WTC11 (cell line): ENCODE data around the gene ZCCHC7. TPM values are rescaled to one million over a fixed set of nuclear protein-coding genes. Genes with fewer than 3 reads are reported as not detected.

Source experiments
- ATAC-seq: fragments of 200-7000 bp; cut with Tn5 transposase; 2 replicates; pipeline ENCODE4 v1.10.0; 2021; ENCODE audit warnings: mild to moderate bottlenecking, moderate library complexity
- CTCF ChIA-PET: fragments of 300-600 bp; sonication (Branson Sonifier 250); formaldehyde crosslinking; loops from one replicate; lab custom pipeline; 2021; ENCODE audit warnings: antibody characterized with exemption; lab: Charles Lee
- POLR2A ChIA-PET: fragments of 350-600 bp; sonication (Branson Sonifier 250); formaldehyde crosslinking; loops from one replicate; lab custom pipeline; 2021; ENCODE audit warnings: antibody characterized with exemption; lab: Charles Lee
- DNase-seq: peaks from one replicate; pipeline ENCODE4 v3.0.0; 2021; ENCODE audit warnings: low spot score
- H3K27ac Mint-ChIP-seq: 2 replicates; pipeline ENCODE4 v1.8.0; 2021; ENCODE audit warnings: mixed read lengths
- H3K27me3 Mint-ChIP-seq: 2 replicates; pipeline ENCODE4 v1.8.0; 2021; ENCODE audit warnings: low read depth, mild to moderate bottlenecking, moderate library complexity, mixed read lengths
- H3K36me3 Mint-ChIP-seq: 2 replicates; pipeline ENCODE4 v1.8.0; 2021; ENCODE audit warnings: mixed read lengths
- H3K4me1 Mint-ChIP-seq: 2 replicates; pipeline ENCODE4 v1.8.0; 2022; ENCODE audit warnings: mixed read lengths
- H3K4me3 Mint-ChIP-seq: 2 replicates; pipeline ENCODE4 v1.8.0; 2021; ENCODE audit warnings: mild to moderate bottlenecking, moderate library complexity, mixed read lengths
- H3K9me3 Mint-ChIP-seq: 2 replicates; pipeline ENCODE4 v1.8.0; 2021; ENCODE audit warnings: mixed read lengths
- AFF4 ChIP-seq: sonication (generic); formaldehyde crosslinking; IDR thresholded peaks from 2 replicates; pipeline ENCODE4 v1.8.1; 2023; ENCODE audit warnings: mild to moderate bottlenecking, missing genetic modification reagents, borderline replicate concordance
- AR ChIP-seq: fragments of 250-450 bp; sonication (Bioruptor Pico); IDR thresholded peaks from 2 replicates; pipeline ENCODE4 v1.9.0; 2021; ENCODE audit warnings: mild to moderate bottlenecking
- ATF3 ChIP-seq: sonication (generic); formaldehyde crosslinking; conservative IDR thresholded peaks from 2 replicates; pipeline ENCODE4 v1.8.1; 2022; ENCODE audit warnings: mild to moderate bottlenecking, missing genetic modification reagents
- E2F4 ChIP-seq: sonication (generic); formaldehyde crosslinking; IDR thresholded peaks from 2 replicates; pipeline ENCODE4 v1.8.1; 2022; ENCODE audit warnings: low read depth, mild to moderate bottlenecking, moderate library complexity, missing genetic modification reagents, borderline replicate concordance
- ELF4 ChIP-seq: sonication (generic); formaldehyde crosslinking; IDR thresholded peaks from 2 replicates; pipeline ENCODE4 v1.8.1; 2022; ENCODE audit warnings: low read depth, mild to moderate bottlenecking, moderate library complexity, missing genetic modification reagents
- ESRRA ChIP-seq: sonication (generic); formaldehyde crosslinking; IDR thresholded peaks from 2 replicates; pipeline ENCODE4 v1.8.1; 2022; ENCODE audit warnings: mild to moderate bottlenecking, missing genetic modification reagents, borderline replicate concordance
- FOXJ3 ChIP-seq: sonication (generic); formaldehyde crosslinking; IDR thresholded peaks from 2 replicates; pipeline ENCODE4 v1.9.0; 2021; ENCODE audit warnings: missing genetic modification reagents, mild to moderate bottlenecking, borderline replicate concordance
- GTF2I ChIP-seq: fragments of 250-450 bp; sonication (Bioruptor Pico); conservative IDR thresholded peaks from 2 replicates; pipeline ENCODE4 v1.4.0; 2021; ENCODE audit warnings: mild to moderate bottlenecking
- IRF2 ChIP-seq: sonication (generic); formaldehyde crosslinking; IDR thresholded peaks from 2 replicates; pipeline ENCODE4 v1.8.0; 2022; ENCODE audit warnings: low read depth, missing genetic modification reagents, borderline replicate concordance
- JAZF1 ChIP-seq: fragments of 250-450 bp; sonication (Bioruptor Pico); IDR thresholded peaks from 2 replicates; pipeline ENCODE4 v1.9.0; 2021; ENCODE audit warnings: moderate library complexity, mild to moderate bottlenecking, inconsistent platforms
- KAT7 ChIP-seq: sonication (generic); formaldehyde crosslinking; IDR thresholded peaks from 2 replicates; pipeline ENCODE4 v1.8.1; 2023; ENCODE audit warnings: missing genetic modification reagents, mild to moderate bottlenecking, borderline replicate concordance
- RELA ChIP-seq: sonication (generic); formaldehyde crosslinking; IDR thresholded peaks from 2 replicates; pipeline ENCODE4 v1.8.1; 2022; ENCODE audit warnings: missing genetic modification reagents, mild to moderate bottlenecking, borderline replicate concordance
- SMAD3 ChIP-seq: sonication (generic); formaldehyde crosslinking; IDR thresholded peaks from 2 replicates; pipeline ENCODE4 v1.8.0; 2022; ENCODE audit warnings: missing genetic modification reagents, mild to moderate bottlenecking, borderline replicate concordance
- STAT6 ChIP-seq: sonication (generic); formaldehyde crosslinking; conservative IDR thresholded peaks from 2 replicates; pipeline ENCODE4 v1.8.1; 2023; ENCODE audit warnings: mild to moderate bottlenecking, low read depth, missing genetic modification reagents, moderate library complexity
- TCF7 ChIP-seq: sonication (generic); formaldehyde crosslinking; IDR thresholded peaks from 2 replicates; pipeline ENCODE4 v1.8.0; 2022; ENCODE audit warnings: mild to moderate bottlenecking, low read depth, missing genetic modification reagents, moderate library complexity
- ZMAT4 ChIP-seq: fragments of 250-450 bp; sonication (Bioruptor Pico); IDR thresholded peaks from 2 replicates; pipeline ENCODE4 v1.9.0; 2021; ENCODE audit warnings: mild to moderate bottlenecking
- ZNF232 ChIP-seq: sonication (generic); formaldehyde crosslinking; IDR thresholded peaks from 2 replicates; pipeline ENCODE4 v1.8.0; 2022; ENCODE audit warnings: mild to moderate bottlenecking, missing genetic modification reagents
- ZNF263 ChIP-seq: sonication (generic); formaldehyde crosslinking; IDR thresholded peaks from 2 replicates; pipeline ENCODE4 v1.8.1; 2022; ENCODE audit warnings: low read depth, mild to moderate bottlenecking, moderate library complexity, missing genetic modification reagents
- total RNA-seq: library from RNA; stranded (reverse); gene quantifications from 3 replicates; pipeline ENCODE4 v1.2.3, GENCODE V29; 2021

ZCCHC7 gene
- total RNA-seq, 1 experiment from 2014 or later = 30.1 TPM

GRCh38 chr9:37273595-37273994, 153.2 kb downstream of the ZCCHC7 start:
- CTCF ChIA-PET = no interaction called here
- H3K27me3 Mint-ChIP-seq = no peaks in the 10 kb centered on the region
- peaks cover 11% of the 10 kb centered on the region; the same call in 1 of the 2 replicates for H3K9me3 Mint-ChIP-seq
- no peak for ATAC-seq
- peaks cover 7% of the 10 kb centered on the region for H3K36me3 Mint-ChIP-seq
- POLR2A ChIA-PET = no interaction called here
- DNase-seq = no peak
- no peak overlapping the region for H3K4me3 Mint-ChIP-seq
- H3K27ac Mint-ChIP-seq = no peak overlapping the region
- no peaks in the 10 kb centered on the region for H3K4me1 Mint-ChIP-seq
- no peak for TF ChIP-seq ZNF232
- TF ChIP-seq IRF2 (CRISPR knock-in tag) = no peak
- no peak for TF ChIP-seq ELF4 (CRISPR knock-in tag)
- TF ChIP-seq GTF2I (CRISPR knock-in tag) = no peak
- TF ChIP-seq ZNF263 = no peak
- TF ChIP-seq STAT6 = no peak
- no peak for TF ChIP-seq ESRRA
- no peak for TF ChIP-seq AFF4

- Mint-ChIP-seq H3K4me1 (peaks cover 20% of the 10 kb centered on the region), H3K9me3 (no peaks in the 10 kb centered on the region), H3K27ac (no peak overlapping the region), H3K27me3 (no peaks in the 10 kb centered on the region), H3K4me3 (no peak overlapping the region), H3K36me3 (no peaks in the 10 kb centered on the region)
- CTCF ChIA-PET = interaction anchor here (1.4 kb wide), 1 partner anchor 130 kb away, joined by 4 read pairs; no protein-coding TSS in a partner anchor
- ATAC-seq (no peak), DNase-seq (no peak)
- no peak for TF ChIP-seq ZNF263
- TF ChIP-seq SMAD3 (CRISPR knock-in tag) = no peak
- POLR2A ChIA-PET = no interaction called here
These were observed 161.2 kb downstream of the ZCCHC7 start for GRCh38 chr9:37281541-37281940.

- ChIA-PET POLR2A (interaction anchor here (0.6 kb wide), 1 partner anchor 201 kb away, joined by 3 read pairs; no protein-coding TSS in a partner anchor), CTCF (no interaction called here)
- no peak for DNase-seq
- H3K27ac Mint-ChIP-seq = peak overlapping the region; percentile 72
- peaks cover 20% of the 10 kb centered on the region for H3K4me1 Mint-ChIP-seq
- peak; percentile 64 for ATAC-seq
- H3K27me3 Mint-ChIP-seq = no peaks in the 10 kb centered on the region
- H3K36me3 Mint-ChIP-seq = no peaks in the 10 kb centered on the region
- 0 out of 2 replicates have a peak overlapping the region, but pooled peaks have one; percentile 2 for H3K4me3 Mint-ChIP-seq
- TF ChIP-seq RELA (CRISPR knock-in tag) (no peak), E2F4 (no peak), JAZF1 (CRISPR knock-in tag) (no peak), ATF3 (no peak), AR (CRISPR knock-in tag) (no peak), ZMAT4 (no peak), TCF7 (CRISPR knock-in tag) (no peak), KAT7 (no peak), FOXJ3 (no peak)
- H3K9me3 Mint-ChIP-seq = no peaks in the 10 kb centered on the region
These were observed 163.5 kb downstream of the ZCCHC7 start for GRCh38 chr9:37283730-37284325.
